HFF-Myc (cell line): ENCODE measurements around the gene ICAM2.

Source experiments
- DNase-seq: peaks from one replicate; pipeline ENCODE4 v3.0.0-alpha.2; 2011; ENCODE audit warnings: low read depth; ENCODE audit errors: extremely low read depth
- H3K4me3 ChIP-seq: replicated peaks from 2 replicates; pipeline ENCODE4 v1.5.1; 2011; ENCODE audit warnings: low read depth, mild to moderate bottlenecking, control low read depth, low read length
- CTCF ChIP-seq: IDR thresholded peaks from 2 replicates; pipeline ENCODE4 v1.5.1; 2012; ENCODE audit warnings: mild to moderate bottlenecking, low read depth, low read length, control low read depth; ENCODE audit errors: missing control alignments

Gene ICAM2

GRCh38 chr17:64020056-64020766 lies at the start of gene ICAM2:
Gene ICAM2, minus strand, starts transcription at chr17:64020633. Its CDS starts 13,942 bp downstream, at chr17:64006691.
- DNase-seq, result no peak
- no peak for TF ChIP-seq CTCF
- peak within 1 kb of the TSS; percentile 24 for H3K4me3 ChIP-seq

DNA sequence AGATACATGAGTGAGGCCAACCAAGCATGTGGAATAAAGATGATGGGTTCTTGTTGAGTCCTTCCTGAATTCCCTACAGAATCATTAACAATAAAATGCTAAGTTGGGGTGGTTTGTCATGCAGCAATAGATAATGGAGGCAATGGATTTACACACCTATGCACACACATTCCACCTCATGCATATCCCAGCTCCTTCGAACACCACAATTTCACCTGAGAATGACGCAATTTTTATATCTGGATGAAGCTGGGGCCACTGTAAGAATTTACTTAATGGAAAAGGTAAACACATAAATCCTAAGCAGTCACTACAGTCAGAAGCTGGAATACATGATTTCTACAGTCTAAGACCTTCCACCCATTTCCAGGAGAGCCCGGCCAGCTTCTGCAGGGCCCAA lies 49.8 kb upstream of the ICAM2 start:
- no peak for TF ChIP-seq CTCF
- H3K4me3 ChIP-seq, result no peak overlapping the region
- no peak for DNase-seq

DNA sequence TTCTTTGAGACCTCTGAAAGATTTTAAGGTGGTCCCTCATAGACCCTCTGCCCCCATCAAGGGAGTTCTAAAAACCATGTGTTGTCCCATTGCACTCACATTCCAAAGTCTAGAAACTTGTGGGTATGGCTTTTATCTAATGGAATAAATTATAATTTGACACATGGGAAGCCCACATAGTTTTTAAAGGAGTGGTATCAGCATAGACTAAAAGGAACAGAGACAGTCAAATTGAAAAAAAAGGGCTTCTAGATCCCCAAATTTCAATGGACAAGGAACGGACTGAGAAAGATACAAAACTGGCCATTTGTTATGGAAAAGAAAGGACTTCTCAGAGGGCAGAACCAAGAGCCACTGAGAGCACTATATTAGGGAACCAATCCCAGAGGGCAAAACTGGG lies 48.7 kb upstream of the ICAM2 start:
- no peak overlapping the region for H3K4me3 ChIP-seq
- no peak for TF ChIP-seq CTCF
- no peak for DNase-seq

DNA sequence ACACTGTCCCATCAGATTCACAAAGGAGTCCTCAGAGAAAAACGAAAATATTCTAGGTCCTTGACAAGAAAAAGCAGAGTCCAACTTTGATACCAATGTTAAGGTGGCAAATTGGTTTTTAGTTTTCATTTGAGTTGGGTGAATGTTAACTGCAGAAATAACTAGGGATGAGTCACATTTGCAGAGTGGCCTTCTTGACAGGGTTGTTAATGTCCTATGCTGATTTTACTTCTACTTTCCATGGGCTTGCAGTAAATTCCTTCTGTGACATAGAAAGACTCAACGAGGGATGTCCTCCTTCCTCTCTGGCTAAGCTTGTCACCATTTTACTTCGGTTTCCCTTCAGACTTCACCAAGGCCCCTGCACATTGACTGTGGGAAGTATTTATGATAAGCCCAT lies 47.2 kb upstream of the ICAM2 start:
- no peak for DNase-seq
- no peak overlapping the region for H3K4me3 ChIP-seq
- TF ChIP-seq CTCF, result no peak

GRCh38 chr17:64066716-64067115 lies 46.3 kb upstream of the ICAM2 start:
- no peak for TF ChIP-seq CTCF
- H3K4me3 ChIP-seq, result no peak overlapping the region
- no peak for DNase-seq

GRCh38 chr17:64065161-64065560 lies 44.7 kb upstream of the ICAM2 start:
- H3K4me3 ChIP-seq, result no peak overlapping the region
- DNase-seq, result no peak
- no peak for TF ChIP-seq CTCF

DNA sequence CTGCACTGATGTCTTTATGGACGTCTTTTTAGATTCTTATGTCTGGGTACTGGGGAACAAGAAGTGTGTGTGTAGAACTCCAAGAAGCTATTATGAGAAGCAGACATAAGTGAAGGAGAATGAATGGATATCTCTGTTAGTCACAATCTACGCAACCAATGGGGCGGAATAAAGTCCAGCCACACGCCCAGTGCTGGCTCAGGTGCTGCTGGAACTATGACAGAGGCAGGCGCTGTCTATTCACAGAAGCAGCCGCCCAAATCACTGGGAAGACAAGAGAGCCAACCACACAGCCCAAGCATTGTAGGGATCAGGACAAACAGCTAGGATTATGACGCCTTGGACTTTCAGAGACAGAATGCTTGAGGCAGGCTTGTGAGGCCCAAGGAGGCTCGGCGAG lies 43.9 kb upstream of the ICAM2 start:
- DNase-seq, result no peak
- TF ChIP-seq CTCF, result no peak
- no peak overlapping the region for H3K4me3 ChIP-seq
